Fibroblast of pulmonary artery (primary cell): ENCODE data around the gene TAF4.

Experiments used
- DNase-seq: peaks from one replicate; pipeline ENCODE4 v3.0.0-alpha.2; 2010; ENCODE audit warnings: low read depth
- H3K4me3 ChIP-seq: replicated peaks from 2 replicates; pipeline ENCODE4 v1.5.1; 2011; ENCODE audit warnings: low read depth, mild to moderate bottlenecking, control low read depth, low read length, moderate library complexity
- CTCF ChIP-seq: IDR thresholded peaks from 2 replicates; pipeline ENCODE4 v1.5.1; 2011; ENCODE audit warnings: mild to moderate bottlenecking, control low read depth, low read length, inconsistent platforms; ENCODE audit errors: missing control alignments

Gene TAF4

DNA sequence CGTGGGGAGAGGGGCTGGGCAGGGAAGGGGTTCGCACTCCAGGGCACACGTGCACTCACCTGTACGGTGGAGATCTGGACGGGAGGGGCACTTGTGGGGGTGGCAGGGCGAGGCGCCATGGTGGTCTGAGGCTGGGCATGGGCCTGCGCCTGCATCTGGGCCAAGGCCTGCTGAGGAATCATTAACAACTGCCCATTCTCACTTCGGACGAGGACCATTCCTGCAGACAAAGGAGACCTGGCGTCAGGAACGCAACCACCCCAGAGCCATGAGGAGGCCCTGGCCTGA is 51.2 kb downstream of the TAF4 start:
- TF ChIP-seq CTCF = no peak
- H3K4me3 ChIP-seq = no peak overlapping the region
- DNase-seq = no peak

DNA sequence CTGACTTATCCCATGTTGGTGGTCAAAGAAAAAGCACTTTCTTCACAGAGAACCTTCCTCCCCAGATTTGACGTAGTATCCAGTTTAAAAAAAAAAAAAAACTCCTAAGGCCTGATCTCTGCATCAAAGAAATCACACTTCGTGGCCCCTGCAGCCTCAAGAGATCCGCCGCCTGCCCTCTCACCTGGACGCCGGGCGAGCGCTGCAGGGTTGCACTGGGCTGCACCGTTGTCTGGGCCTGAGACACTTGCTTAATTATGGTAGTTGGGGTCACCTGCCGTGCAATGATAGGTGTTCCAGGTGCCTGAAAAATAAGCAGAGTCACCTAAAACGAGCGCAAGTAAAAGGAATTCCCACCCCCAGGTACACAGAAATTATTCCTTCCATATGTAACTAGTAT is 53.0 kb downstream of the TAF4 start:
- no peak overlapping the region for H3K4me3 ChIP-seq
- no peak for TF ChIP-seq CTCF
- DNase-seq = no peak

- DNase-seq = no peak
- no peak overlapping the region for H3K4me3 ChIP-seq
- no peak for TF ChIP-seq CTCF
Observed at GRCh38 chr20:62011938-62012534, 53.6 kb downstream of the TAF4 start.

GRCh38 chr20:62011403-62011790 is 54.3 kb downstream of the TAF4 start:
- no peak for DNase-seq
- no peak for TF ChIP-seq CTCF
- H3K4me3 ChIP-seq = no peak overlapping the region

DNA sequence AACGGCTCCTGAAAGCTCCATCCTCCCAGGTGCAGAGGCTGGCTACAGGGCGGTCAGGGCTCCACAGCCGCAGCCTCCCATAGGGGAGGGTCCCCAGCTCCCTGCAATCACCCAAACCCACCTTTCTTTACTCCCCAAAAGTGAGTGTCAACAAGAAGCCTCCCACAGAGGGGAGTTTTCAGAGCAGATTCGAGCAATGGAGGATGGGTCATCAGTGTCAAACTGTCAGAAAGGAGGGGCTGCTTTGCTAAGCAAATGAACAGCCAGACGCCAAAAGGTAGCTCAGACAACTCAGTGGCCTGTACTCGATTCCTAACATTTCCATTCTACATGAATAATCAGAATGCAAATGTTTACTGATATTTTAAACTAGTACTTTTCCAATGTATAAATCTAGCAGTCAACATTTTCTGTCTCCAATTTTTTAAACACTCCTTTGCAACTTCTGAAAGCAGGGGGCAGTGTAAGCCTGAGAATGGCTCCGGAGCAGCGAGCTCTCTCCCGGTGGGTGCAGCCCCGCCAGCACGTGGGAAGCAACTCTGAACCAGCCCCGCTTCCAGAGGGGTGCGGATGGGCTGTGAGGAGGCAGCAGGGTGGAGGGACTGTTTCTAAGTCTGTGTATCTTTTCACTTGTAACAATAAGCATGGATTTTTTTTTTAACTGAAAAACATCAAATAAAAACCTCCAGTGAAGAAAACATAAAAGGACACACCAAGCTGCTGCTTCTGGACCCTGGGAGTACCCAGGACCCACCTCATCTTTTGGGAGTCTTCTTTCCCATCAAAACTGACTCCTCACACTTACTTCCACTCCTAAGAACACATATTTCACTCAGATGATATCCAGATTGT is 54.9 kb downstream of the TAF4 start:
- no peak overlapping the region for H3K4me3 ChIP-seq
- DNase-seq = peak; percentile 65
- peak; percentile 66 for TF ChIP-seq CTCF

GRCh38 chr20:62009869-62010445 is 55.7 kb downstream of the TAF4 start:
- no peak for DNase-seq
- H3K4me3 ChIP-seq = no peak overlapping the region
- TF ChIP-seq CTCF = no peak
